Measurements from ENCODE around the gene PABPN1L. TPM values are rescaled to one million over a fixed set of nuclear protein-coding genes. Genes with fewer than 3 reads are reported as not detected.
A peak's percentile ranks its signal among the peaks of the same experiment; 100 is the strongest.

PABPN1L gene
- total RNA-seq, 1 experiment from 2014 or later = not detected

GRCh38 chr16:88906535-88907105 is 40.2 kb upstream of the PABPN1L start:
- H3K4me1 ChIP-seq = no peaks in the 10 kb centered on the region
- ChIA-PET POLR2A (no interaction called here), CTCF (interaction anchor here (0.6 kb wide), 1 partner anchor 157 kb away, joined by 3 read pairs; no protein-coding TSS in a partner anchor)
- no TSS peak for BruUV-seq (replicated peaks)
- H3K27ac Mint-ChIP-seq (ENCODE audit: unreplicated experiment) = no peak overlapping the region
- TF ChIP-seq, protein P1, sequence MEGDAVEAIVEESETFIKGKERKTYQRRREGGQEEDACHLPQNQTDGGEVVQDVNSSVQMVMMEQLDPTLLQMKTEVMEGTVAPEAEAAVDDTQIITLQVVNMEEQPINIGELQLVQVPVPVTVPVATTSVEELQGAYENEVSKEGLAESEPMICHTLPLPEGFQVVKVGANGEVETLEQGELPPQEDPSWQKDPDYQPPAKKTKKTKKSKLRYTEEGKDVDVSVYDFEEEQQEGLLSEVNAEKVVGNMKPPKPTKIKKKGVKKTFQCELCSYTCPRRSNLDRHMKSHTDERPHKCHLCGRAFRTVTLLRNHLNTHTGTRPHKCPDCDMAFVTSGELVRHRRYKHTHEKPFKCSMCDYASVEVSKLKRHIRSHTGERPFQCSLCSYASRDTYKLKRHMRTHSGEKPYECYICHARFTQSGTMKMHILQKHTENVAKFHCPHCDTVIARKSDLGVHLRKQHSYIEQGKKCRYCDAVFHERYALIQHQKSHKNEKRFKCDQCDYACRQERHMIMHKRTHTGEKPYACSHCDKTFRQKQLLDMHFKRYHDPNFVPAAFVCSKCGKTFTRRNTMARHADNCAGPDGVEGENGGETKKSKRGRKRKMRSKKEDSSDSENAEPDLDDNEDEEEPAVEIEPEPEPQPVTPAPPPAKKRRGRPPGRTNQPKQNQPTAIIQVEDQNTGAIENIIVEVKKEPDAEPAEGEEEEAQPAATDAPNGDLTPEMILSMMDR (IDR thresholded peaks at IDR 0.05; ENCODE audit: insufficient read depth in 1 of 2, low read depth in 1 of 2, low read length in 1 of 2, severe bottlenecking in 1 of 2, unreplicated experiment in 1 of 2) = no peak
- no peak overlapping the region for H3K4me3 ChIP-seq (ENCODE audit: low read depth, low read length)
- H3K4me1 Mint-ChIP-seq (ENCODE audit: low read depth, unreplicated experiment) = no peaks in the 10 kb centered on the region
- no peaks in the 10 kb centered on the region for H3K9me3 ChIP-seq
- H3K36me3 ChIP-seq (ENCODE audit: control insufficient read depth, insufficient read depth, low read length) = no peaks in the 10 kb centered on the region
- intact Hi-C loops (cut with micrococcal nuclease; ENCODE audit: unreplicated experiment) = no loop called here
- no peaks in the 10 kb centered on the region for H3K9me3 Mint-ChIP-seq (ENCODE audit: unreplicated experiment)
- peaks cover 6% of the 10 kb centered on the region for H3K36me3 Mint-ChIP-seq (ENCODE audit: insufficient read depth, unreplicated experiment)
- H3K27me3 Mint-ChIP-seq (ENCODE audit: insufficient read depth, unreplicated experiment) = no peaks in the 10 kb centered on the region
- no peaks in the 10 kb centered on the region for H3K27me3 ChIP-seq (replicated peaks; ENCODE audit: control insufficient read depth, insufficient read depth, low read length)
- no peak overlapping the region for H3K4me3 Mint-ChIP-seq (ENCODE audit: unreplicated experiment)
- no peak for DNase-seq

- H3K27ac Mint-ChIP-seq (ENCODE audit: unreplicated experiment) = no peak overlapping the region
- H3K27me3 Mint-ChIP-seq (ENCODE audit: insufficient read depth, unreplicated experiment) = no peaks in the 10 kb centered on the region
- H3K9me3 ChIP-seq = no peaks in the 10 kb centered on the region
- H3K36me3 Mint-ChIP-seq (ENCODE audit: insufficient read depth, unreplicated experiment) = peaks cover 6% of the 10 kb centered on the region
- ChIA-PET POLR2A (no interaction called here), CTCF (interaction anchor here (0.7 kb wide), 1 partner anchor 95 kb away, joined by 5 read pairs; the partner anchor contains the start of gene APRT)
- H3K4me3 Mint-ChIP-seq (ENCODE audit: unreplicated experiment) = no peak overlapping the region
- H3K27me3 ChIP-seq (replicated peaks; ENCODE audit: control insufficient read depth, insufficient read depth, low read length) = no peaks in the 10 kb centered on the region
- BruUV-seq (replicated peaks) = no TSS peak
- no peak for DNase-seq
- no peaks in the 10 kb centered on the region for H3K4me1 Mint-ChIP-seq (ENCODE audit: low read depth, unreplicated experiment)
- H3K4me1 ChIP-seq = no peaks in the 10 kb centered on the region
- intact Hi-C loops (cut with micrococcal nuclease; ENCODE audit: unreplicated experiment) = no loop called here
- no peaks in the 10 kb centered on the region for H3K9me3 Mint-ChIP-seq (ENCODE audit: unreplicated experiment)
- no peak overlapping the region for H3K4me3 ChIP-seq (ENCODE audit: low read depth, low read length)
- TF ChIP-seq, protein P1 (IDR thresholded peaks at IDR 0.05; ENCODE audit: insufficient read depth in 1 of 2, low read depth in 1 of 2, low read length in 1 of 2, severe bottlenecking in 1 of 2, unreplicated experiment in 1 of 2) = no peak
- no peaks in the 10 kb centered on the region for H3K36me3 ChIP-seq (ENCODE audit: control insufficient read depth, insufficient read depth, low read length)
These were observed 39.6 kb upstream of the PABPN1L start for GRCh38 chr16:88906020-88906419.

DNA sequence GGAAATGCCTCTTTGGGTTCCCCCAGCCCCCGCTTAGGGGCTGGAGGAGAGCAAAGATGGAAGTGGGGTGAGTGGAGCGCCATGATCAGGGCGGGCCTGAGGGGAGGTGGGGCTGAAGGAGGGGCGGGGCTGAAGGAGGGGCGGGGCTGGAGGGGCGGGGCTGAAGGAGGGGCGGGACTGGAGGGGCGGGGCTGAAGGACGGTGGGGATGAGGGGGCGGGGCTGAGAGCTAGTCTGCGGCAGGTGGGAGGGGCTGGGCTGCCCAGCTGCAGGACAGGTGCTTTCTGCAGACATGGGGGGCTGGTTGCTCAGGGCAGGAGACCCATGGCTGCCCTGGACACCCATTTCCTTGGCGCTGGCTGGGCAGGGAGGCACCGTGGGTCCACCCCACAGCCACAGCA is 39.1 kb upstream of the PABPN1L start:
- no peaks in the 10 kb centered on the region for H3K4me1 ChIP-seq
- H3K9me3 ChIP-seq = no peaks in the 10 kb centered on the region
- no peak overlapping the region for H3K4me3 ChIP-seq (ENCODE audit: low read depth, low read length)
- Mint-ChIP-seq H3K27me3 (ENCODE audit: insufficient read depth, unreplicated experiment) (no peaks in the 10 kb centered on the region), H3K4me3 (ENCODE audit: unreplicated experiment) (no peak overlapping the region), H3K4me1 (ENCODE audit: low read depth, unreplicated experiment) (no peaks in the 10 kb centered on the region), H3K27ac (ENCODE audit: unreplicated experiment) (no peak overlapping the region), H3K9me3 (ENCODE audit: unreplicated experiment) (no peaks in the 10 kb centered on the region), H3K36me3 (ENCODE audit: insufficient read depth, unreplicated experiment) (peaks cover 6% of the 10 kb centered on the region)
- intact Hi-C loops (cut with micrococcal nuclease; ENCODE audit: unreplicated experiment) = no loop called here
- no peaks in the 10 kb centered on the region for H3K36me3 ChIP-seq (ENCODE audit: control insufficient read depth, insufficient read depth, low read length)
- TF ChIP-seq, protein P1 (IDR thresholded peaks at IDR 0.05; ENCODE audit: insufficient read depth in 1 of 2, low read depth in 1 of 2, low read length in 1 of 2, severe bottlenecking in 1 of 2, unreplicated experiment in 1 of 2) = no peak
- no TSS peak for BruUV-seq (replicated peaks)
- ChIA-PET POLR2A (no interaction called here), CTCF (interaction anchor here (0.7 kb wide), 1 partner anchor 94 kb away, joined by 5 read pairs; the partner anchor contains the start of gene APRT)
- DNase-seq = peak in 1 of 2 experiments; percentile 49
- no peaks in the 10 kb centered on the region for H3K27me3 ChIP-seq (replicated peaks; ENCODE audit: control insufficient read depth, insufficient read depth, low read length)
